ENCODE measurements around the gene PRELID3B. TPM values are rescaled to one million over a fixed set of nuclear protein-coding genes. Genes with fewer than 3 reads are reported as not detected.

The PRELID3B gene
- total and polyA plus RNA-seq, 2 of the 13 experiments (the other 11 are each of a cell fraction or from before 2014, with no cell fraction given): 23.3 to 42.6 TPM

- TF ChIP-seq RBM39 (IDR thresholded peaks at IDR 0.05; ENCODE audit: low read depth, low read length, poor library complexity, severe bottlenecking) (no peak), NR2F2 (IDR thresholded peaks at IDR 0.05; ENCODE audit: borderline replicate concordance, low read depth) (0 out of 2 replicates have a peak, but pooled peaks have one; percentile 13), YEATS2 (CRISPR knock-in tag; IDR thresholded peaks at IDR 0.05; ENCODE audit: borderline replicate concordance) (no peak; the same call in 1 of the 2 replicates), ZNF275 (CRISPR knock-in tag; IDR thresholded peaks at IDR 0.05; ENCODE audit: borderline replicate concordance) (peak; percentile 72; the same call in 1 of the 2 replicates), TMF1 (CRISPR knock-in tag; IDR thresholded peaks at IDR 0.05; ENCODE audit: low read depth) (no peak), ZBTB7B (CRISPR knock-in tag; IDR thresholded peaks at IDR 0.05) (peak; percentile 96), HINFP (CRISPR knock-in tag; IDR thresholded peaks at IDR 0.05; ENCODE audit: low read depth) (no peak), AHR (CRISPR knock-in tag; IDR thresholded peaks at IDR 0.05) (no peak), ZNF547 (CRISPR knock-in tag; IDR thresholded peaks at IDR 0.05) (peak; percentile 15; the same call in 1 of the 2 replicates), FOXP1 (IDR thresholded peaks at IDR 0.05) (no peak), FOXP1 (CRISPR knock-in tag; IDR thresholded peaks at IDR 0.05) (no peak), U2AF2 (IDR thresholded peaks at IDR 0.05; ENCODE audit: low read depth, low read length) (no peak), PATZ1 (CRISPR knock-in tag; IDR thresholded peaks at IDR 0.05) (peak; percentile 80), ZNF44 (CRISPR knock-in tag; IDR thresholded peaks at IDR 0.05) (no peak), ZNF563 (CRISPR knock-in tag; IDR thresholded peaks at IDR 0.05) (peak; percentile 12; the same call in 1 of the 2 replicates), CAMTA2 (CRISPR knock-in tag; IDR thresholded peaks at IDR 0.05; ENCODE audit: borderline replicate concordance) (no peak), KLF6 (CRISPR knock-in tag; IDR thresholded peaks at IDR 0.05) (peak; percentile 21; the same call in 1 of the 2 replicates)
- TF ChIP-seq, protein P1, sequence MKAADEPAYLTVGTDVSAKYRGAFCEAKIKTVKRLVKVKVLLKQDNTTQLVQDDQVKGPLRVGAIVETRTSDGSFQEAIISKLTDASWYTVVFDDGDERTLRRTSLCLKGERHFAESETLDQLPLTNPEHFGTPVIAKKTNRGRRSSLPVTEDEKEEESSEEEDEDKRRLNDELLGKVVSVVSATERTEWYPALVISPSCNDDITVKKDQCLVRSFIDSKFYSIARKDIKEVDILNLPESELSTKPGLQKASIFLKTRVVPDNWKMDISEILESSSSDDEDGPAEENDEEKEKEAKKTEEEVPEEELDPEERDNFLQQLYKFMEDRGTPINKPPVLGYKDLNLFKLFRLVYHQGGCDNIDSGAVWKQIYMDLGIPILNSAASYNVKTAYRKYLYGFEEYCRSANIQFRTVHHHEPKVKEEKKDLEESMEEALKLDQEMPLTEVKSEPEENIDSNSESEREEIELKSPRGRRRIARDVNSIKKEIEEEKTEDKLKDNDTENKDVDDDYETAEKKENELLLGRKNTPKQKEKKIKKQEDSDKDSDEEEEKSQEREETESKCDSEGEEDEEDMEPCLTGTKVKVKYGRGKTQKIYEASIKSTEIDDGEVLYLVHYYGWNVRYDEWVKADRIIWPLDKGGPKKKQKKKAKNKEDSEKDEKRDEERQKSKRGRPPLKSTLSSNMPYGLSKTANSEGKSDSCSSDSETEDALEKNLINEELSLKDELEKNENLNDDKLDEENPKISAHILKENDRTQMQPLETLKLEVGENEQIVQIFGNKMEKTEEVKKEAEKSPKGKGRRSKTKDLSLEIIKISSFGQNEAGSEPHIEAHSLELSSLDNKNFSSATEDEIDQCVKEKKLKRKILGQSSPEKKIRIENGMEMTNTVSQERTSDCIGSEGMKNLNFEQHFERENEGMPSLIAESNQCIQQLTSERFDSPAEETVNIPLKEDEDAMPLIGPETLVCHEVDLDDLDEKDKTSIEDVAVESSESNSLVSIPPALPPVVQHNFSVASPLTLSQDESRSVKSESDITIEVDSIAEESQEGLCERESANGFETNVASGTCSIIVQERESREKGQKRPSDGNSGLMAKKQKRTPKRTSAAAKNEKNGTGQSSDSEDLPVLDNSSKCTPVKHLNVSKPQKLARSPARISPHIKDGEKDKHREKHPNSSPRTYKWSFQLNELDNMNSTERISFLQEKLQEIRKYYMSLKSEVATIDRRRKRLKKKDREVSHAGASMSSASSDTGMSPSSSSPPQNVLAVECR (CRISPR knock-in tag; IDR thresholded peaks at IDR 0.05; ENCODE audit: borderline replicate concordance): no peak; the same call in 1 of the 2 replicates
- TF ChIP-seq, protein P2, sequence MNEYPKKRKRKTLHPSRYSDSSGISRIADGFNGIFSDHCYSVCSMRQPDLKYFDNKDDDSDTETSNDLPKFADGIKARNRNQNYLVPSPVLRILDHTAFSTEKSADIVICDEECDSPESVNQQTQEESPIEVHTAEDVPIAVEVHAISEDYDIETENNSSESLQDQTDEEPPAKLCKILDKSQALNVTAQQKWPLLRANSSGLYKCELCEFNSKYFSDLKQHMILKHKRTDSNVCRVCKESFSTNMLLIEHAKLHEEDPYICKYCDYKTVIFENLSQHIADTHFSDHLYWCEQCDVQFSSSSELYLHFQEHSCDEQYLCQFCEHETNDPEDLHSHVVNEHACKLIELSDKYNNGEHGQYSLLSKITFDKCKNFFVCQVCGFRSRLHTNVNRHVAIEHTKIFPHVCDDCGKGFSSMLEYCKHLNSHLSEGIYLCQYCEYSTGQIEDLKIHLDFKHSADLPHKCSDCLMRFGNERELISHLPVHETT (CRISPR knock-in tag; conservative IDR thresholded peaks at IDR 0.05): no peak
Observed at GRCh38 chr20:58995461-58996225, 46.9 kb downstream of the PRELID3B start (continued).

All from HepG2 (cell line).